GM19324 (cell line): Measurements from ENCODE around the gene RAB34.

Experiments
- ATAC-seq: cut with Tn5 transposase; IDR thresholded peaks from one replicate; pipeline ENCODE4 v1.9.1; 2021; ENCODE audit warnings: mild to moderate bottlenecking, moderate library complexity; ENCODE audit not compliant: unreplicated experiment, low FRiP score

The RAB34 gene, protein sequence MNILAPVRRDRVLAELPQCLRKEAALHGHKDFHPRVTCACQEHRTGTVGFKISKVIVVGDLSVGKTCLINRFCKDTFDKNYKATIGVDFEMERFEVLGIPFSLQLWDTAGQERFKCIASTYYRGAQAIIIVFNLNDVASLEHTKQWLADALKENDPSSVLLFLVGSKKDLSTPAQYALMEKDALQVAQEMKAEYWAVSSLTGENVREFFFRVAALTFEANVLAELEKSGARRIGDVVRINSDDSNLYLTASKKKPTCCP

DNA sequence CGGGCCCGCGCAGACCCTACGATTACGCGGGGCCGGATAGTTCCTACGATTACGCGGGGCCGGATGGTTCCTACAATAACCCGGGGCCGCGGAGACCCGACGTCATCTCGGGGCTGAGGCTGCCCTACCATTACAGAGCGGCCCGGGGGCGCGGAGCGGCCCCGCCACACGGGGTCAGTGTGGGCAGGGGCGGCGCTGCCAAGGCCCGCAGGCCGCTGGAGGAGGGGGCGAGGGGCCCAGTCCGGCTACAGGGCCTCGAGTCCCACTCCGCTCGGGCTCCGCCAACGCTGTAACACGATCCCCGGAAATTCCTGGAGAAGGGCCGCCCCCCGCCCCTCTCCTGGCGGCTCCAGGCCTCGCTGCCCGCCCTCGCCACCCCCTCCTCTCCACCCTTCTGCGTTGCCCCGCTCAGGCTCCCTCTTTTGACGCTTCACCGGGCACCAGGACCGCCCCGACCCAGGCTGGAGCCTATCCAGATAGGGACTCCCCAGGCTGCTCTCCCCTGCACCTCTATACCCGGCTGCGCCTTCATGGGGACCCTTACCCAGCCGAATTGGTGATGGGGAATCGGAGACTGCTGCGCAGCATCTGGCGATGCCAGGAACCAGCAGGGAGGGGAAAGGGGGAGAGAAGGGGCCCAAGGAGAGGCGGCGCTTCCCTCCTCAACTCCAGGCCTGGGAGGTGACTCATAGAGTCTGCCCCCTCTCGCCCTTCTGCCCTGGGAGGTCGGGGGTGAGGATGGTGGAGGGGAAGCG is at the start of gene RAB34:
Gene RAB34 (minus strand): TSS at position 291 of the 755 bp plus-strand sequence. CDS start 602 bp downstream, outside the sequence.
- ATAC-seq, result no peak

DNA sequence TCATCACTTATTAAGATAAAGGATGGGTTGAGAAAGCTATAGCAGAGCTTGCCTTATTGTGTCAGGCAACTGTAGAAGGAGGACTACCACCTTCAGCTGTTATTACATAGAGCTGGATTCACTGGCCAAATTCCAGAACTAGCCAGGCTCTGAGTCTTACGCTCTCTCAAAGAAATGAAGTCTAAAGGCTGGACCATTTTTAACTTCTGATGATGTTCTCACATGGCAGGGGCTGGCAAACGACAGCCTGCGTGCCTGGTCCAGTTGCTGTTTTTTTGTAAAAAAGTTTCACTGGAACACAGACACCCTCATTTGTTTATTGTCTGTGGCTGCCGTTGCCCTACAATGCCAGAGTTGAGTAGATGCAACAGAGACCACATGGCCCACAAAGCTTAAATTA is 47.4 kb upstream of the RAB34 start:
- ATAC-seq, result no peak

DNA sequence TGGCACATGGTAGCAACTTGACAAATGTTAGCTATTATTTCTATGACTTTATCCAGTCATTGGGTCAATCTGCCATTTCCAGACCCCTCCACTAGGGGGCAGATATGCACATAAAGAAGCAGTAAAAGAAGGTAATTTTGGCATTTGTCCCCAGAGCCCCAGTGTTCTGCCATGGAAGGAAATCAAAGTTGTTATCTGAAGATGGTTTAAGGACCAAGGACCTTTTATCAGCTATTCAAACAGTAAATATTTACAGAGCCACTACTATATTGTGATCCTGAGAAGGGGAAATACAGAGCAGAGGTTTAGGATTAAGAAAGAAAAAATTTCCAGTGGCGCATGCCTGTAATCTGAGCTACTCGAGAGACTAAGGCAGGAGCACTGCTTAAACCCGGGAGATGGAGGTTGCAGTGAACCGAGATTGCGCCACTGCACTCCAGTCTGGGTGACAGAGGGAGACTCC is 46.2 kb upstream of the RAB34 start:
- no peak for ATAC-seq

DNA sequence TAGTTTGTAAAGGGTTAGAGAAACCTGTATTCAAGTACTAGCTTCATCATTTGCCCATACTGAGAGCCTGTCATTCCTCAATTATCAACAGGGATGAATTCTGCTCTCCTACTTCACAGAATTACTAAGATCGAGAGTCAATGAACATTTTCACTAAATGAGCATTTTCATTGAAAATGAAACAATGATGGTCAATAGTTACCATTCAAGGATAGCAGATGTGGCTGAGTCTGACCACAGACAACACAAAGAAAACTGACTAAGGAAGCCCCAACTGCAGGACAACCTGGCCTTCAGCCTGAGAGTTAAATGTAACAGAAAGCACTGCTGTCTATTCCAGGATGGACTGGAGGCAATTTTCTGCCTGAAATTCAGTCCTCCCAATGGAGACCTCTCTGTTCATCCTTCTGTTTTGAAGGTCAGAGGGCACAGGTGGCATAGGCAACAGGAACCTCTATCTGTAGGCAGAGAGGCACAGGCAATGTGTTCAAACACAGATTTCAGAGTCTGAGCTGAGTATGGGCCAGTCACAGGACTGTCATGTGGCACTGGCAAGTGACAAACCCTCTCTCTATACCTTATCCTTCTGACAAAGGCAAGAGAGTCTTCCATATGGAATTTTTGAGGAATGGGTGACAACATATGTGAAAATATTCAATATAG is 45.6 kb upstream of the RAB34 start:
- no peak for ATAC-seq

DNA sequence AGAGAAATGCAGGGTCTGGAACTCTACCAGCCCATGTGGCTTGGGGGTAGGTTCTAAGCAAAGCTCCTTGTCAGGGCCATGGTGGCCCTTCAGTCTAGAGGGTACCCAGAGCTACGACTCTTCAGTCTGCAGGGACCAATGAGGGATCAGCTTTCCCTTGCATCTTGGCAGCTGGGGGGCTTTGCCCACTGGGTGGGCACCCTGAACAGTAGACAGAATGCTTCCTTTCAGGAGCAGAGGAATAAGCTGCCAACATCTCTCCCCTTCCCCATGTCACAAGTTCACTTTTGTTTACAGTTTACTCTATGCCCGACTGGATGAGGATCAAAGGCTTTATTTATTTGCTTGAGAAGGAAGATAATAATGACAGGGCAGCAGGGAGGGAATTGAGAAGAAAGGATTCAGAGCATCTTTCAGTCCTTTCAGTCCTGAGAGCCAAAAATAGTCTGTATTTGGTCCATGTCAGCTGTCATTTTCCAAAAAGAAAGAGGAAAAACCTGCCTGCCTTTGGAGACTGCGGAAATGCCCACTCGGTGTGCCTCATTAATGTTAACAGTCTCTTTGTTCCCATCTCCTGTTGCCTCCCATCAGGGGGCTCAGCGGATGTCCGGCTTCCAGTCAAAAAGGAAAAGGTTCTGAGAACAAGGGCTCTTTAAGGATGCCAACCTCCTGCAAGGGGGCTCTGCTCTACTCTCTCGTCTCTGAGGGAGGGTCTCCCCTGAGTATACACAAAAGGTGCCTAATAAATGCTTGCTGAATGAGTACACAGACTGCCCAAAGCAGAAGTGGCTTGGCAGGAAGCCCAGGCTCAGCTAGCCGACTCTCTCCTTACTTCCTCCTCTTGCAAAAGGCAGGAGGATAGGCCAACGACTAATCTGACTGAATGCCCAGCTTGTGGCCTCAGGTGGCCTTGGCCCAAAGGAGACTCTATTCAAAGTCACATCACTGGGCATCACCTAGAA is 43.2 kb upstream of the RAB34 start:
- ATAC-seq, result no peak

DNA sequence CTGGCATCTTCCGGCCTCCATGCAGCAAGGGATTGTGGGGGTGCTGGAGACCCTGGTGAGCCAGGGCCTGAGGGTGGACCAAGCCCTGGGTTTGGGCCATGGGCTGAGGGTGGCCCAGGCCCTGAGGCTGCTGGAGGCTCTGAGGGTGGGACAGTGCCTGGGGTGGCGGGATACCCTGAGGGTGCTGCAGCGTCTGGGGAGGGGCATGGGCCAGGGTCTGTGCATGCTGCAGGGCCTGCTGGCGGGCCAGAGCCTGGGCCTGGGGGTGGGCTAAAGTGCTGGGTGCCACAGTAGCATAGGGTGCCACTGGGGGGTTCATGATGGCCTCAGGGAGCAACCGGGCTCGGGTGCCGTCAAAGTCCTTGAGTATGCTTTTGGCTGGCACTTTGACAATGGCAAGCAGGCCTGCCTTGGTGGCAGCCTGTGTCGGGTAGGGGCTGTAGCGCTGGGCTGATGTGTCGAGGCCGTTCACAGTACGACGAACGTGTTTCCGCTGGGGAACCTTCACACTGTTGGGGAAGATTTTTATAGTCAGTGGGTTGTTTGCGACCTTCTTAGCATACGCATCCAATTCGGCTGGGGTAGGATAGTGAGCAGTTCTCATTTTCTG is 41.7 kb upstream of the RAB34 start:
- ATAC-seq, result no peak

DNA sequence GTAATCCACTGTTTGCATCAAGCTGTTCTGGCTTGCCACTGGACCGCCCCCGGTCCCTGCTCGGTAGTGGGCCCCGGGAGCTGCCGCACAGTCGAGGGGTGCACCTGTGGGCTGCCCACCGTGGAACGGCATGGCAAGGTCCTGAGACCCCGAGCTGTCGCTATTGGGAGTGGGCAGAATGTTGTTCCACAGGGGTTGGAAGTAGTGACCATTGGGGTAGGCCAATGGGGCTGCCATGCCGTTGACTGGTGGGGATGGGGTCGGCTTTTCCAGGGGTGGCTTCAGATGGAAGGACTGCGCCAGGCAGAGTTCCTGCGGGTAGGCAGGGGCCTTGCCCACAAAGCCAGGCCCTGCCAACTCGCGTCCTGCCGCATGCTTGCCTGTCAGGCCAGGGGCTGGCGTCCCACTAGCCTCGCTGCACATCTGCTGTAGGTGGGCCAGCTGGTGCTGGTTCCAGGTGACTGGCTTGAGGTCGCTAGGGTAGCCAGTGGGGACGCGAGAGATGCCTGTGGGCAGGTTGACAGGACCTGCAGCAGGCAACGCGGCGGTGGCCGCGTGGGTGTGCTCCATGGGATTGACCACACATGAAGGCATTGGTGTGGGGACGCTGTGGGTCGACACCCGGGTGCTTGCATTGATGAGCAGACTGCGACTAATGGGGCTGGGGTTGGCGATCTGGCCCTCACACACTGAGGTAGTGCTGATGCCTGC is 40.9 kb upstream of the RAB34 start:
- no peak for ATAC-seq

DNA sequence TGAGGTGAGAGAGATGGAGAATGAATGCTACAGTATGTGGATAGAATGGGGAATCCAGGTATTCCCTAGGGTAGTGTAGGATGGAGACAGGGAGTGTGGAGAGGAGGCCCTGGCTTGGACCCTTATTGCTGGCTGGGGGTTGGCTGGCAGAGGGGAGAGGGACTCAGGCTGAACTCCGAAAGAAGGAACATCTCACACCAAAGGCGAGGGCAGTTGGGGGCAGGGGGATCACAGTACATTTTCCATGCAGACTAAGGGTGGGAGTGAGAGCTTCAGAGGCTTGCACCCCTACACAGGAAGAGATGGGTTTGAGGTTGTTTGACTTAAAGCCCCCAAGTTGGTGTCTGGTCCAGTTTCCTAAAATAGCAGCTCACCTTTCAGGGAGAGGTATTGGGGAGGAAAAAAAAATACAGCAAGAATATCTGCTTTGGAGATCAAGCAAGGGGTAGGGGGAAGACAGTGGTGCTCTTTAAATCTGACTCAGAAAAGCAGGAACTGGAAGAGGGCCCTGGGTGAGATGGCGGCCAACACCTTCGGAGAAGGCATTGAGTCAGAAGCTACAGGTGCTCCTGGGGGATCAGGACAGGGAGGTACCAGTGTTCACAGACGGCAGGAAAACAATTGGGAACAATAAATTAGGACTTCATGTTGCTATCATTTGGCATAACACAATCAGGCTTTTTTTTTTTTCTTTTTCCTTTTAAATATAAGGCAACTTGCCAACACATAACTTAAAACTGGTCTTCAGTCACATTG is 38.6 kb upstream of the RAB34 start:
- no peak for ATAC-seq

DNA sequence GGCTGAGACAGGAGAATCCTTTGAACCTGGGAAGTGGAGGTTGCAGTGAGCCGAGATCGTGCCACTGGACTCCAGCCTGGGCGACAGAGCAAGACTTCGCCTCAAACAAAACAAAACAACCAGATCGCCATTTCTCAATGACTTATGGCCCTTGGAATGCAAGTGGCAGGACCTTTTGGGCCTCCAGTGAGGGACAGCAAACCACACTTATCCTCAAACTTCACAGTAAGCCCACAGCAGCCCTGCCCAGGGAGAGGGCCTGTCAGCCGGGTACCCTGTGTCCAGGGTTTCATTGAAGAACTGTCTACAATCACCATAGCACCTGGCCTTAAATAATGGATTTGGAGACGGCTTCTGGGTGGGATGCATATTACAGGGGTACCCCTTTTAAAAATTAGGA is 37.8 kb upstream of the RAB34 start:
- ATAC-seq, result no peak

DNA sequence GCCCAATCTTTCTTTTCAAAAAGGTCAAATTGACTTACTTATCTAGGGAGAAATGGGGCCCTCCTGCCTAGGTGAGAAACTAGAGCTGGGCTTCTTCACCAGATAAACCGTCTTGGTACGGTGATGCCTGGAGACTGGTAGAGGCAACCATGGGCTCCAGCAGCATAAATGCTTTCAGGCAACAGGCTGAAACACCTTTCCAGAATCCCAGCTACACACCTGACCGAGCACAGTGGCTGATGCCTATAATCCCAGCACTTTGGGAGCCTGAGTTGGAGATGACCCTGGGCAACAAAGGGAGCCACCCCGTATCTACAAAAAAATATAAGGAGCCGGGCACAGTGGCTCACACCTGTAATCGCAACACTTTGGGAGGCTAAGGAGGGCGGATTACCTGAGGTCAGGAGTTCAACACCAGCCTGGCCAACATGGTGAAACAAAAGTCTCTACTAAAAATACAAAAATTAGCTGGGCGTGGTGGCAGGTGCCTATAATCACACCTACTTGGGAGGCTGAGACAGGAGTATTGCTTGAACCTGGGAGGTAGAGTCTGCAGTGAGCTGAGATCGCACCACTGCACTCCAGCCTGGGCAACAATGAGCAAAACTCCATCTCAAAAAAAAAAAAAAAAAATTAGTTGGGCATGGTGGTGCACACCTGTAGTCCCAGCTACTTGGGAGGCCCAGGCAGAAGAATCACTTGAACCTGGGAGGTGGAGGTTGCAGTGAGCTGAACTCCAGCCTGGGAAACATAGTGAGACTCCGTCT is 34.1 kb upstream of the RAB34 start:
- ATAC-seq, result no peak

DNA sequence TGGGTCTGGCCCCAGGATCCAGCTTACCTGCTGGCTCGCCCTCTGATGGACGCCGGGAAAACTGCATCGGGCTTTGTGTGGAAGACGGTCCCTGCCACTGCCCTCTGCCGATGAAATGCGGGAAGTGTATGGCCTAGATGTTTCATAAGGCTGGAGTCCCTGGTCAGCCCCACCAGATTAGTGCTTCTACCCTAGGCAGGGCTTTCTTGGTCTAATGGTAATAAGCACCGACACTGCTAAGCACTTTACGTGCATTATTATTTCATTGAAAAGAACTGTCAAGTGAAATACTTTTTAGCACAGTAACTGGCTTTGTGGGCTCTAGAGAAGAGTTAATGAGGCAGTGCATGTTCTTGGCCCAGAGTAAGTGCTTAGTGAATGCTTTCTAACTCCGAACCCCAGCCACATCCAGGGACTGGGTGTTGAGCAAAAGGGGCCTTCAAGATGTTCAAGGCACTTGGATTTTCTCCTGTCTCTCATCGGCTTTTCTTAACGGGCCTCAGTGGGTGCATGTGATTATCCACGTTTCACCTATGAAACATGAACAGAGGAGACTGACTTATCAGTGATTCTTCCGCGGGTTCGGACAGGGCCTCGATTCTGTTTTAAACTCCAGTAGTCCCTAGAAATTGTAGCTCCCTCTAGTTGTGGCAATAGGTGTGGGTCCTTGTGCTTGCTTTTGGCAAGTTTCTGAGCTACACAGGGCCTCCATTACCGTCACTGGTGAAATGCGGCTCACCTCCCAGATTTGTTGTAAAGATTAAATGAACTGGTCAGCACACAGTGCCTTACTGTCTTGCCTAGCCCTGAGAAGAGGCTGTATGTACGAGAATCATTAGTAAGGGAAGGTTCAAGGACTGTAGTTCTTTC is 32.7 kb upstream of the RAB34 start:
- peak; percentile 48 for ATAC-seq

DNA sequence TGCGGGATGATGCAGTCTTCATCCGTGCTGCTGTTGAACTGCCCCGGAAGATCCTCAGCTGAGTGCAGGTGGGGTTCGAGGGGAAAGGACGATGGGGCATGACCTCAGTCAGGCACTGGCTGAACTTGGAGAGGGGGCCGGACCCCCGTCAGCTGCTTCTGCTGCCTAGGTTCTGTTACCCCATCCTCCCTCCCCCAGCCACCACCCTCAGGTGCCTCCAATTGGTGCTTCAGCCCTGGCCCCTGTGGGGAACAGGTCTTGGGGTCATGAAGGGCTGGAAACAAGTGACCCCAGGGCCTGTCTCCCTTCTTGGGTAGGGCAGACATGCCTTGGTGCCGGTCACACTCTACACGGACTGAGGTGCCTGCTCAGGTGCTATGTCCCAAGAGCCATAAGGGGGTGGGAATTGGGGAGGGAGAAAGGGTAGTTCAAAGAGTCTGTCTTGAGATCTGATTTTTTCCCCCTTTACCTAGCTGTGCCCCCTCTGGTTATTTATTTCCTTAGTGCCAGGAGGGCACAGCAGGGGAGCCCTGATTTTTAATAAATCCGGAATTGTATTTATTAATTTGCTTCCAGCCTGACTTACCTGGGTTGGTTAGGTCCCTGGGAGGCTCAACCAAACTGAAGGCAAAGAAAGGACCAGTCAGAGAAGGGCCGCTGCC is 32.0 kb upstream of the RAB34 start:
- ATAC-seq, result no peak

DNA sequence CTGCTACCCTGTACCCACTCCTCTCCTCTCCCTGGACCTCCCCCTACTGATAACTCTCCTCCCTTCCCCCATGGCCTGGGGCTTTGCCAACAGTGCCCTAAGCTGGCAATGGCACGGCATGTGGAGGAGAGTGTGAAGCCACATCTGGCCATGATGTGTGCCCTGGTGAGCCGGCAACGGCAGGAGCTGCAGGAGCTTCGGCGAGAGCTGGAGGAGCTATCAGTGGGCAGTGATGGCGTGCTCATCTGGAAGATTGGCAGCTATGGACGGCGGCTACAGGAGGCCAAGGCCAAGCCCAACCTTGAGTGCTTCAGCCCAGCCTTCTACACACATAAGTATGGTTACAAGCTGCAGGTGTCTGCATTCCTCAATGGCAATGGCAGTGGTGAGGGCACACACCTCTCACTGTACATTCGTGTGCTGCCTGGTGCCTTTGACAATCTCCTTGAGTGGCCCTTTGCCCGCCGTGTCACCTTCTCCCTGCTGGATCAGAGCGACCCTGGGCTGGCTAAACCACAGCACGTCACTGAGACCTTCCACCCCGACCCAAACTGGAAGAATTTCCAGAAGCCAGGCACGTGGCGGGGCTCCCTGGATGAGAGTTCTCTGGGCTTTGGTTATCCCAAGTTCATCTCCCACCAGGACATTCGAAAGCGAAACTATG is 31.3 kb upstream of the RAB34 start:
- ATAC-seq, result no peak

DNA sequence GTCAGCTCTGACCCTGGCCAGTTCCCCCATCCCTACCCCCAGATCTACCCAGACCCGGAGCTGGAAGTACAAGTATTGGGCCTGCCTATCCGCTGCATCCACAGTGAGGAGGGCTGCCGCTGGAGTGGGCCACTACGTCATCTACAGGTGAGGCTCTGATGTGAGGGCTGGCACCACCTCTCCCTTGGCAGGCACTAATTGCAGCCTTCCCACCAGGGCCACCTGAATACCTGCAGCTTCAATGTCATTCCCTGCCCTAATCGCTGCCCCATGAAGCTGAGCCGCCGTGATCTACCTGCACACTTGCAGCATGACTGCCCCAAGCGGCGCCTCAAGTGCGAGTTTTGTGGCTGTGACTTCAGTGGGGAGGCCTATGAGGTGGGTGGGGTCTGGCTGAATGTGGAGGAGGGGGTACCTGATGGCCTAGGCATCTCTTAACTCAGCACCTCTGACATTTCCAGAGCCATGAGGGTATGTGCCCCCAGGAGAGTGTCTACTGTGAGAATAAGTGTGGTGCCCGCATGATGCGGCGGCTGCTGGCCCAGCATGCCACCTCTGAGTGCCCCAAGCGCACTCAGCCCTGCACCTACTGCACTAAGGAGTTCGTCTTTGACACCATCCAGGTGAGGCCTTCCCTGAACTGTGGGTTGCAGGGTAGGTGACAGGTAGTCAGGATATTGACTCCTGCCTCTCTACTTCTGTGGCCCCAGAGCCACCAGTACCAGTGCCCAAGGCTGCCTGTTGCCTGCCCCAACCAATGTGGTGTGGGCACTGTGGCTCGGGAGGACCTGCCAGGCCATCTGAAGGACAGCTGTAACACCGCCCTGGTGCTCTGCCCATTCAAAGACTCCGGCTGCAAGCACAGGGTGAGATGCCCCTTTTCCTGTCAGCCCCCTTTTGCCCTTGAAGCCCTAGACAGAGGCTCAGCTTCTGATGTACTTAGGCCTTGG is 30.4 kb upstream of the RAB34 start:
- ATAC-seq, result no peak
